GM12891 (cell line): ENCODE measurements around the gene PDGFA.
"Not testable (repeated sequence)": the region's sequence is repeated elsewhere in the genome, so short reads cannot be mapped to it uniquely, and the experiment has no call there.

Source experiments
- DNase-seq: peaks from one replicate; pipeline ENCODE4 v3.0.0; 2011; ENCODE audit warnings: low spot score; ENCODE audit not compliant: insufficient read length
- FAIRE-seq: peaks from 2 replicates; lab custom pipeline; 2011; peaks lifted over from hg19 to GRCh38; lab: Jason Lieb, UNC
- PAX5 ChIP-seq: IDR thresholded peaks from 2 replicates; pipeline ENCODE4 v1.6.1; 2011; ENCODE audit warnings: low read length, moderate library complexity, mild to moderate bottlenecking; ENCODE audit not compliant: insufficient read depth, severe bottlenecking
- POLR2A ChIP-seq: IDR thresholded peaks from 2 replicates; pipeline ENCODE4 v1.6.1; 2011; ENCODE audit warnings: low read depth, low read length, control low read depth
- POLR2AphosphoS5 ChIP-seq: IDR thresholded peaks from 2 replicates; pipeline ENCODE4 v1.6.1; 2011; ENCODE audit warnings: low read depth, low read length, control low read depth
- POU2F2 ChIP-seq: IDR thresholded peaks from 2 replicates; pipeline ENCODE4 v1.6.1; 2011; ENCODE audit warnings: low read depth, mild to moderate bottlenecking, control low read depth, low read length, moderate library complexity
- SPI1 ChIP-seq: IDR thresholded peaks from 2 replicates; pipeline ENCODE4 v1.6.1; 2011; ENCODE audit warnings: low read depth, low read length, control low read depth
- TAF1 ChIP-seq: IDR thresholded peaks from 2 replicates; pipeline ENCODE4 v1.6.1; 2011; ENCODE audit warnings: low read depth, low read length, control low read depth

The PDGFA gene

DNA sequence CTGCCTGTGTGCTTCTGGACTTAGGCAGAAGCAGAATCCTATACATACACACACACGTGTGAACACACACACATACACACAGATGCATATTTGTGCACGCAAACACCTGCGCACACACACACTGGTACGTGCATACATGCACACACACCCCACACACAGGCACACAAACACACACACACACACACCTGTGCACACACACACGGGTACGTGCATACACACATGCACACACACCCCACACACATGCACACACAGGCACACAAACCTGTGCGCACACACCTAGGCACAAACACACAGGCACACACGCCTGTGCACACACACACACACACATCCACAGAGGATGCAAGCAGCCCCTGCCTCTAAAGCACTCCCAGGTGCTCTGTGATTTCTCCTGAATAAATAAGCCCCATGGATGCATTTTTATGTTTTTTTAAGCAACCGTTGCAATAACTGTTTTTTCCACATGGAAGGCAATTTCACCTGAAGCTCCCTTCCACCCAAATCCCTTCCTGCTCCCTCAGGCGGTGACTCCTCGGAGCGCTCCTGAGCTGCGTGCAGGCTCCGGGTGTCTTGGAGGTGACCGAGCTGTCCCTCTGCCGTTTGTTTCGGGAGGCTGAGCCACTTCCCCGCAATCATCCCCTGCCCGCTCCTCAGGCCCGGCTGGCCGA lies 41.5 kb upstream of the PDGFA start:
- FAIRE-seq (no peak), DNase-seq (no peak)
- TF ChIP-seq POLR2AphosphoS5 (no peak), TAF1 (no peak), POU2F2 (no peak), POLR2A (no peak), SPI1 (no peak), PAX5 (no peak)

- TF ChIP-seq TAF1: no peak
- no peak for TF ChIP-seq POU2F2
- no peak for TF ChIP-seq PAX5
- TF ChIP-seq POLR2A: no peak
- DNase-seq (no peak), FAIRE-seq (no peak)
Measured at GRCh38 chr7:559396-559705, 39.7 kb upstream of the PDGFA start.

GRCh38 chr7:557558-557881 lies 37.9 kb upstream of the PDGFA start:
- TF ChIP-seq POLR2AphosphoS5: no peak
- TF ChIP-seq SPI1: no peak
- TF ChIP-seq TAF1: no peak
- no peak for TF ChIP-seq PAX5
- no peak for TF ChIP-seq POLR2A
- no peak for TF ChIP-seq POU2F2
- no peak for FAIRE-seq
- no peak for DNase-seq

GRCh38 chr7:556837-557557 lies 37.4 kb upstream of the PDGFA start:
- FAIRE-seq (no peak), DNase-seq (no peak)
- TF ChIP-seq POU2F2: no peak
- no peak for TF ChIP-seq TAF1
- no peak for TF ChIP-seq POLR2A
- no peak for TF ChIP-seq SPI1
- no peak for TF ChIP-seq PAX5
- TF ChIP-seq POLR2AphosphoS5: no peak

DNA sequence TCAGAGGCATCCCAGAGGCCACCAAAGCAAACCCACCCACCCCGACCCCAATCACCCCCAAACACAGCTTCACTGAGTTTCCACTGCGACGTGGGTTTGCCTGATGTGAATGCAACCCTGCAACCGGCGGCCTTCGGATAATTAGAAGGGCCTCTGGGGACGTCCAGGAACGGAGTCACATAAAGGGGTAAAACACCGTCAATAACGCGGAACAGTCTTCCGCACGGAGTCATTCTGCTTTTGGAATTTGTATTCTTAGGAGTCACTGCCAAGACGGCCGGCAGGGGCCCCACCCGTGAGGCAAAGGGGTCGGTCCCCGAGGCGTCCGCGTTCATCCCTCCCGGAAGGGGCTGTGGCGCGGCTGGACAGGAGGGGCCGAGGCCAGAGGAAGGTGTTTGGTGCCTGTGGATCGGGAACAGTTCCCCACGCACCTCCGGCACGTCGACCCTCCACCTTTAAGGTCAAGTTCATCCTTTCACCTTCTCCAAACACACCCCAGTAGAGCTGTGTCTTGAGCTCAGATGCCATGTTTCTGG lies 36.7 kb upstream of the PDGFA start:
- DNase-seq: no peak
- FAIRE-seq: no peak
- no peak for TF ChIP-seq POU2F2
- no peak for TF ChIP-seq POLR2A
- TF ChIP-seq POLR2AphosphoS5: no peak
- TF ChIP-seq PAX5: no peak
- TF ChIP-seq TAF1: no peak
- TF ChIP-seq SPI1: no peak

DNA sequence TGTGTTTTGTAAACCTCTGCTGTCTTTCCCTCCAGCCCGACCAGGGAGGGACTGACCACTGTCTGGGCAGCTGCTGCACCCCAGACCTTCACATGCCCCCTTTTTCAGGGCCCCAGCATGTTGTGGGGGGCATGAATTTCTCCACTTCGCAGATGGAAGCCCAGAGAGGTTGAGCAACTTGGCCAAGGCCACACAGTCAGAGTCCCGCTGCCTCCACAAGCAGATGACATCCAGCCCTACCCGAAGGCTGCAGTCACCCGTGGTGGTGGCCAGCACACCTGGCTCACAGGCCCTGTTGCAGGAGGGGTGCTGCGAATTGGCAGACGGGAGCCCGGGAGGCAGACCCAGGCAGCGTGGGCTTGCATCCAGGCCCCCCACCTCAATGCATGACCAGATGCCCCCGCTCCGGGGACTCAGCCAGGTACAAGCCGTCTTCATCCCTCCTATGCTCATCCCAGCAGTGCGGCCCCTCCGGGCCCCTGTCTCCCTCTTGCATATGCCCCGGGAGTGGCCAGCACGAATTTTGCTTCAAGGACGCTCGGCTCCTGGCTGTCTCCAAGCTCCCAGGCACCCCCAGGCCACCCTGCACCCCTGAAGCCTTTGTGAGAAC lies 36.0 kb upstream of the PDGFA start:
- TF ChIP-seq POLR2AphosphoS5: no peak
- no peak for TF ChIP-seq TAF1
- no peak for TF ChIP-seq SPI1
- TF ChIP-seq PAX5: no peak
- FAIRE-seq (no peak), DNase-seq (no peak)

DNA sequence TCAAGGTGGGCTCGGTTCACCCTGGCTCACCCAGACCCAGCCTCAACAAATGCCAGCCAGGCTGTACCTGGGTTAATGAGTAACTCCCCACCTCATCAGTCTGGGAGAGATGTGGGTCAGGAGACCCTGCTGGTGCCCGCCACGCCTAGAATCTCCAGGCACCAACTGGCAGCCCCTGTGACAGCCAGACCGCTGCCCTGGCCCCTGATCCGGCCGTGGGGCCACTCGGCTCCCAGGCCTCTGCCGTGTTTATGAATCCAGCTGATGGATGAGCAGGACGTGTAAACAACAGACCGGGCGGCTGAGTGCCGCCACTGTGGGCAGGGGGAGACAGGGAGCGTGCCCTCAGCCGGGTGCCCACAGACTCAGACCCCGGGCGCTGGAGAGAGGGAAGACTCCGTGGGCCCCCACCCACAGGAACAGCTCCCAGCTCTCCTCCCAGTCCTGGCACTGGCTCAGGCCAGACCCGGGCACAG lies 34.0 kb upstream of the PDGFA start:
- no peak for TF ChIP-seq PAX5
- TF ChIP-seq SPI1: no peak
- no peak for TF ChIP-seq POLR2A
- no peak for TF ChIP-seq POU2F2
- no peak for TF ChIP-seq POLR2AphosphoS5
- no peak for TF ChIP-seq TAF1
- no peak for FAIRE-seq
- no peak for DNase-seq

DNA sequence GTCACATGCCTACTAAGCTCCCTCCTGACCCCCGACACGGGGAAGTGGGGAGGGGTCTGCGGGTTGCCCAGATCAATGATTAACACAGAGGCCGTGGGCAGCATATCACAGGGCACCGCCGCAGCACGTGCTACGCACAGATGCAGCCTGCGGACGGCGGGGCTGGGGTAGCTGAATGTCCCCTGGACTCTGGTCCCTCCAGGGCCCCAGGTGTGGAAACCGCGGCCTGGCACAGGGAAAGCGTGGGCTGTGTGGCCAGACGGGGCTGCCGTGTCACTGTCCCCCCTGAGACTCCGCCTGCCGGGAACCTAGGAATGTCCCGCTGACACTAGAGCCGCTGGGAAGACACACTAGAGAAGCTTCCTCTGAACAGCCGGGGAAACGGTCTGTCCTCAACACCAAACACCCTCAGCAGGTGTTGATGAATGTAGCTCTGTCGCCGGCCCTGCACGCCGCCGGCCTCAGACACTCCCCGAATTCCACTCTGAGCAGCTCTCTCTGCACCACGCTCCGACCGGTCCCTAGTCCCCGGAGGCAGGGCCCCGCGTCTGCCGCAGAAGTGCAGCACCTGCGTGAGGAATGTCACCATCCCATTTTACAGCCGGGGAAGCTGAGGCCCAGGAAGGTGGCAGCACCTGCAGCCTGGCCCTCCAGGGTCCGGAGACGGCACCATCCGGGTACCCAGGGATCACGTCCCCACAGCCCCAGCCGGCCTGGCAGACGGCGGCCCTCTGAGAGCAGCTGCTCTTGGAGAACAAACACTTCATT lies 33.4 kb upstream of the PDGFA start:
- FAIRE-seq (no peak), DNase-seq (no peak)
- TF ChIP-seq TAF1 (no peak), POLR2AphosphoS5 (no peak), POLR2A (no peak), SPI1 (no peak), PAX5 (no peak), POU2F2 (no peak)

DNA sequence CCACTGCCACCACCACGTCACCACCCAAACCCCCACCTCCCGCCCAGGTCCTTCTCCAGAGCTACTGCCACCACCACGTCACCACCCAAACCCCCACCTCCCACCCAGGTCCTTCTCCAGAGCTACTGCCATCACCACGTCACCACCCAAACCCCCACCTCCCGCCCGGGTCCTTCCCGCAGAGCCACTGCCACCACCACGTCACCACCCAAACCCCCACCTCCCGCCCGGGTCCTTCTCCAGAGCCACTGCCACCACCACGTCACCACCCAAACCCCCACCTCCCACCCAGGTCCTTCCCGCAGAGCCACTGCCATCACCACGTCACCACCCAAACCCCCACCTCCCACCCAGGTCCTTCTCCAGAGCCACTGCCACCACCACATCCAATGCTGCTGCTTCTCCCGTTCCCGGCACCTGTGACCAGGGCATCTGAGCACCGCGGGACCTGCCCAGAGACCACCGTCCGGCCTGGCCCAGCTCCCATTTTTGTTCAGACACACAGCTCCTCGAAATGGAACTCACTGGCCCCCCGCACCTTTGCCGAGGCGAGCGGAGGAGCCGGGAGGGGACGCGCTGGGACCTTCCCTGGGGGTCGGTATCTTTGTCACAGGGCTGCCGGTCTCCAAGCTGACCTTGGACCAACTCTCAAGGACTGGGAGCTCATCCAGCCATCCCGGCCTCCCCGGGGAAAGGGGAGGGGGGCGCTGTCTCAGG lies 32.7 kb upstream of the PDGFA start:
- FAIRE-seq, DNase-seq: not testable (repeated sequence)

- not testable (repeated sequence) for FAIRE-seq, DNase-seq
Measured at GRCh38 chr7:551615-551970, 31.9 kb upstream of the PDGFA start.
